ENCODE results near the gene PNRC1.
A peak's percentile ranks its signal among the peaks of the same experiment; 100 is the strongest.
"Not testable (repeated sequence)": the region's sequence is repeated elsewhere in the genome, so short reads cannot be mapped to it uniquely, and the experiment has no call there.

The PNRC1 gene

GRCh38 chr6:89080281-89081128 lies at the start of gene PNRC1:
PNRC1 (plus strand) TSS chr6:89080751; CDS start chr6:89080895, 144 bp downstream.
- H3K9me3 Mint-ChIP-seq, result no peaks in the 10 kb centered on the region
- DNase-seq (ENCODE audit: low spot score in 2 of 2), result peak; percentile 98 to 100
- H3K27ac Mint-ChIP-seq, result peak within 1 kb of the TSS; percentile 98
- peaks cover 58% of the 10 kb centered on the region for H3K36me3 Mint-ChIP-seq
- peak within 1 kb of the TSS; percentile 88 for H3K4me3 Mint-ChIP-seq
- peaks cover 30% of the 10 kb centered on the region for H3K4me1 Mint-ChIP-seq
- ATAC-seq, result peak; percentile 80

- Mint-ChIP-seq H3K4me3 (no peak overlapping the region), H3K36me3 (no peaks in the 10 kb centered on the region), H3K9me3 (peaks cover under 1% of the 10 kb centered on the region), H3K27ac (no peak overlapping the region), H3K4me1 (no peaks in the 10 kb centered on the region)
- no peak for ATAC-seq
- no peak for DNase-seq (ENCODE audit: low spot score in 2 of 2)
Measured at GRCh38 chr6:89032599-89032998, 48.0 kb upstream of the PNRC1 start.

GRCh38 chr6:89033461-89033860 lies 47.1 kb upstream of the PNRC1 start:
- no peaks in the 10 kb centered on the region for H3K4me1 Mint-ChIP-seq
- no peak for DNase-seq (ENCODE audit: low spot score in 2 of 2)
- no peak overlapping the region for H3K27ac Mint-ChIP-seq
- H3K9me3 Mint-ChIP-seq, result peaks cover 6% of the 10 kb centered on the region
- no peak for ATAC-seq
- no peak overlapping the region for H3K4me3 Mint-ChIP-seq
- H3K36me3 Mint-ChIP-seq, result no peaks in the 10 kb centered on the region

- not testable (repeated sequence) for DNase-seq (ENCODE audit: low spot score in 2 of 2)
Measured at GRCh38 chr6:89034116-89034515, 46.4 kb upstream of the PNRC1 start.

GRCh38 chr6:89034586-89035251 lies 45.8 kb upstream of the PNRC1 start:
- H3K36me3 Mint-ChIP-seq, result no peaks in the 10 kb centered on the region
- no peak overlapping the region for H3K4me3 Mint-ChIP-seq
- no peak for DNase-seq (ENCODE audit: low spot score in 2 of 2)
- ATAC-seq, result no peak
- H3K4me1 Mint-ChIP-seq, result no peaks in the 10 kb centered on the region
- no peak overlapping the region for H3K27ac Mint-ChIP-seq
- H3K9me3 Mint-ChIP-seq, result peaks cover 14% of the 10 kb centered on the region

More at GRCh38 chr6:89034116-89034515, 46.4 kb upstream of the PNRC1 start:
- not testable (repeated sequence) for H3K4me3 Mint-ChIP-seq, H3K36me3 Mint-ChIP-seq, ATAC-seq, H3K27ac Mint-ChIP-seq, H3K4me1 Mint-ChIP-seq
- H3K9me3 Mint-ChIP-seq, result peaks cover 12% of the 10 kb centered on the region

- Mint-ChIP-seq H3K4me3 (no peak overlapping the region), H3K4me1 (no peaks in the 10 kb centered on the region), H3K36me3 (no peaks in the 10 kb centered on the region), H3K9me3 (peaks cover 15% of the 10 kb centered on the region), H3K27ac (no peak overlapping the region)
- DNase-seq (ENCODE audit: low spot score in 2 of 2) (no peak), ATAC-seq (no peak)
Measured at GRCh38 chr6:89035252-89036101, 45.1 kb upstream of the PNRC1 start.

- DNase-seq (ENCODE audit: low spot score in 2 of 2), result no peak
Measured at GRCh38 chr6:89037141-89037900, 43.2 kb upstream of the PNRC1 start.

GRCh38 chr6:89037901-89038293 lies 42.7 kb upstream of the PNRC1 start:
- not testable (repeated sequence) for H3K4me3 Mint-ChIP-seq; DNase-seq (ENCODE audit: low spot score in 2 of 2); H3K27ac Mint-ChIP-seq; H3K36me3 Mint-ChIP-seq; ATAC-seq; H3K4me1 Mint-ChIP-seq
- peaks cover 15% of the 10 kb centered on the region for H3K9me3 Mint-ChIP-seq

More at GRCh38 chr6:89037141-89037900, 43.2 kb upstream of the PNRC1 start:
- Mint-ChIP-seq H3K4me1 (no peaks in the 10 kb centered on the region), H3K27ac (no peak overlapping the region), H3K4me3 (no peak overlapping the region), H3K9me3 (peaks cover 15% of the 10 kb centered on the region), H3K36me3 (no peaks in the 10 kb centered on the region)
- no peak for ATAC-seq

GRCh38 chr6:89042664-89043063 lies 37.9 kb upstream of the PNRC1 start:
- Mint-ChIP-seq H3K36me3 (no peaks in the 10 kb centered on the region), H3K27ac (no peak overlapping the region), H3K4me3 (no peak overlapping the region), H3K4me1 (no peaks in the 10 kb centered on the region), H3K9me3 (peaks cover 14% of the 10 kb centered on the region)
- ATAC-seq (no peak), DNase-seq (ENCODE audit: low spot score in 2 of 2) (no peak)

GRCh38 chr6:89044328-89045010 lies 36.1 kb upstream of the PNRC1 start:
- Mint-ChIP-seq H3K4me3 (no peak overlapping the region), H3K36me3 (no peaks in the 10 kb centered on the region), H3K9me3 (peaks cover 3% of the 10 kb centered on the region), H3K4me1 (peaks cover under 1% of the 10 kb centered on the region), H3K27ac (no peak overlapping the region)
- DNase-seq (ENCODE audit: low spot score in 2 of 2) (no peak), ATAC-seq (no peak)

GRCh38 chr6:89045011-89045387 lies 35.6 kb upstream of the PNRC1 start:
- H3K4me1 Mint-ChIP-seq, result peaks cover 4% of the 10 kb centered on the region
- no peak overlapping the region for H3K4me3 Mint-ChIP-seq
- no peaks in the 10 kb centered on the region for H3K9me3 Mint-ChIP-seq
- H3K27ac Mint-ChIP-seq, result no peak overlapping the region
- DNase-seq (ENCODE audit: low spot score in 2 of 2) (no peak), ATAC-seq (no peak)
- H3K36me3 Mint-ChIP-seq, result no peaks in the 10 kb centered on the region

- Mint-ChIP-seq H3K9me3 (no peaks in the 10 kb centered on the region), H3K27ac (no peak overlapping the region), H3K4me3 (no peak overlapping the region), H3K36me3 (no peaks in the 10 kb centered on the region), H3K4me1 (peaks cover 4% of the 10 kb centered on the region)
- no peak for DNase-seq (ENCODE audit: low spot score in 2 of 2)
- no peak for ATAC-seq
Measured at GRCh38 chr6:89045576-89045975, 35.0 kb upstream of the PNRC1 start.

GRCh38 chr6:89047473-89047872 lies 33.1 kb upstream of the PNRC1 start:
- H3K9me3 Mint-ChIP-seq, result no peaks in the 10 kb centered on the region
- no peaks in the 10 kb centered on the region for H3K36me3 Mint-ChIP-seq
- no peak overlapping the region for H3K4me3 Mint-ChIP-seq
- H3K4me1 Mint-ChIP-seq, result peaks cover 12% of the 10 kb centered on the region
- ATAC-seq (no peak), DNase-seq (ENCODE audit: low spot score in 2 of 2) (no peak)
- H3K27ac Mint-ChIP-seq, result no peak overlapping the region

- ATAC-seq (no peak), DNase-seq (ENCODE audit: low spot score in 2 of 2) (no peak)
- Mint-ChIP-seq H3K9me3 (no peaks in the 10 kb centered on the region), H3K36me3 (no peaks in the 10 kb centered on the region), H3K27ac (no peak overlapping the region), H3K4me3 (no peak overlapping the region), H3K4me1 (peaks cover 12% of the 10 kb centered on the region)
Measured at GRCh38 chr6:89048288-89048923, 32.1 kb upstream of the PNRC1 start.
